Skeletal muscle tissue (tissue), 4 donors: Measurements from ENCODE around the gene UBE2H. TPM values are rescaled to one million over a fixed set of nuclear protein-coding genes. Genes with fewer than 3 reads are reported as not detected.

Experiments
- H3K27ac ChIP-seq: one replicate; pipeline ENCODE4 v1.7.0; 2013; ENCODE audit warnings: mild to moderate bottlenecking, low read depth, low read length, inconsistent platforms
- H3K27me3 ChIP-seq, 3 donors: one replicate each; pipeline ENCODE4 v1.7.0; 2013; ENCODE audit warnings: low read length in 3 of 3; ENCODE audit not compliant: control insufficient read depth in 3 of 3, insufficient read depth in 3 of 3
- H3K36me3 ChIP-seq, 3 donors: one replicate each; pipeline ENCODE4 v1.7.0; 2013; ENCODE audit warnings: low read length in 3 of 3; ENCODE audit not compliant: control insufficient read depth in 3 of 3, insufficient read depth in 3 of 3
- H3K4me1 ChIP-seq, 3 donors: one replicate each; pipeline ENCODE4 v1.7.0; 2013; ENCODE audit warnings: low read length in 3 of 3, mild to moderate bottlenecking in 3 of 3; ENCODE audit not compliant: control insufficient read depth in 3 of 3, insufficient read depth in 3 of 3
- H3K4me3 ChIP-seq, 3 donors: one replicate each; pipeline ENCODE4 v1.7.0; 2013; ENCODE audit warnings: low read length in 3 of 3
- H3K9ac ChIP-seq, 3 donors: one replicate each; pipeline ENCODE4 v1.7.0; 2013; ENCODE audit warnings: low read length in 3 of 3, mild to moderate bottlenecking in 3 of 3, moderate library complexity in 2 of 3, low read depth in 1 of 3
- H3K9me3 ChIP-seq, 3 donors: one replicate each; pipeline ENCODE4 v1.7.0; 2013; ENCODE audit warnings: low read length in 3 of 3; ENCODE audit not compliant: control insufficient read depth in 3 of 3
- total RNA-seq: library from RNA; depleted of rRNA; stranded (reverse); fragments of >200 nt; gene quantifications from one replicate; pipeline ENCODE4 v1.2.3, GENCODE V29; 2014
- donor health status: Osteomylitis.

Gene UBE2H
- total RNA-seq, 1 donor from 2014 or later, result 61.6 TPM

DNA sequence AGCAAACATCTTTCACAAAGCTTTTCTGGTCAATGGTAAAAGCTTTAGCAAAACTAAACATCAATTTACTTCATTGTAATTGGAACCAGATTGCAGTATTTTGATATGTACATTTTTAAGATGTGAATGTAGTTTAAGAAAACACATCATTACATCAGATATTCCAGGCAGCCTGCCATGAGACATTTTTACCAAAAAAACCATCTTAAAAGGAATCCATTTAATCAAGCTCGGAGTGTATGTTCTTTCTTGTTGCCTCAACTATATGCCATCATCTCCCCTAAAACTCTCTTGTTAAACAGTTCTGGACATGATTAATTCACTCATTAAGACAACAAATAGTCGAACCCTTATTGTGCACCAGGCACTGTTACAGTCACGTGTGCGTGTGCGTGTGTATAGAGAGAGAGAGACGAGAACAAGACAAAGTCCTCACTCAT lies 97.5 kb downstream of the UBE2H start:
- peaks cover 4 to 17% (median 12%) of the 10 kb centered on the region in 3 donors for H3K4me1 ChIP-seq
- H3K27ac ChIP-seq, result no peak overlapping the region
- H3K27me3 ChIP-seq, result no peaks in the 10 kb centered on the region
- H3K4me3 ChIP-seq, result no peak overlapping the region
- H3K36me3 ChIP-seq, result peaks cover 0 to 3% (median 2%) of the 10 kb centered on the region in 3 donors
- no peaks in the 10 kb centered on the region for H3K9me3 ChIP-seq
- no peak overlapping the region for H3K9ac ChIP-seq

DNA sequence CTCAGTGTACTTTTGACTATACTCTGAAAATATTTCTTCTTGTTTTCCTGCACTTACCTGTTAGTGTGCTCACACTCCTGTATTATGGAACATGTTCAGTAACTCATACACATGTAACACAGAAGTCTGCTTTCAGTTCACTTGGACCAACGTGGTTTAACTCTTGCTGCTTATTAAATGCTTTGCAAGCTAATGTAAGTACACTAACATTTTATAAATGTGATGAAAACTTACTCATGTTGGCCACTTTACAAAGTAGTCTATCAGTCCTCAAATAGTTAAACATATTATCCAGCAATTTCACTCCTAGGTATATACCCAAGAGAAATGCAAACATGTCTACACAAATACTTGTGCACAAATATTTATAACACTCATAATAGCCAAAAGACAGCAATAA lies 98.4 kb downstream of the UBE2H start:
- Histone ChIP-seq H3K9ac (no peak overlapping the region), H3K4me3 (no peak overlapping the region), H3K36me3 (peaks cover 0 to 3% (median 2%) of the 10 kb centered on the region in 3 donors), H3K9me3 (no peaks in the 10 kb centered on the region), H3K27ac (no peak overlapping the region), H3K27me3 (no peaks in the 10 kb centered on the region), H3K4me1 (peaks cover 4 to 9% (median 9%) of the 10 kb centered on the region in 3 donors)

DNA sequence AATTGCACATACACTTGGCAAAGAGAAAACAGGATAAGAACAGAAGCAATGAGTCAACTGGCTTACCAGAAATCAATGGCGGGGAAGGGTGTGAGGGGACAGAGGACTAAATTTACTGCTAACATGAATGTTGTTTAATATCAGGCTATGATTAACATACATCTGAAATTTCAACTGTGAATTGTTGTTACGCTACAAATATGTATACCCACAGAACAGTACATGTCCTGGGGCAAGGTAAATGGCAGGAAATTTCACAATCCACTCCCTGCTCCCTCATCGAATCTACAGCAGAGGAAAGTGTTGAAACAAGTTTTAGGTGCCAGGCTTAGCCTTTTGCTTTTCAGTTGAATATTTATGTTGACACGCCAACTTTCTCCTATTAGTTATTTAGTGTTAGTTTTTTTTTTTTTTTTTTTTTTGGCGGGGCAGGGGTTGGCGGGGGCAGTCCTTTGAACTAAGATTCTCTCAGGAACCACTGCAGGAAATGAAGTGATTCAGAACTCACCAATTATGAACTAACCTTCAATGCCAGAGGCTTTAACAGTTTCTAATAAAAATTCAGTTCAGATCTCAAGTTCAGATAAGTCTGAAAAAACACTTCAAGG lies 99.0 kb downstream of the UBE2H start:
- Histone ChIP-seq H3K36me3 (peaks cover 0 to 3% (median 2%) of the 10 kb centered on the region in 3 donors), H3K4me3 (no peak overlapping the region), H3K4me1 (peaks cover 4 to 8% (median 4%) of the 10 kb centered on the region in 3 donors), H3K27ac (no peak overlapping the region), H3K9ac (no peak overlapping the region), H3K27me3 (no peaks in the 10 kb centered on the region), H3K9me3 (no peaks in the 10 kb centered on the region)

DNA sequence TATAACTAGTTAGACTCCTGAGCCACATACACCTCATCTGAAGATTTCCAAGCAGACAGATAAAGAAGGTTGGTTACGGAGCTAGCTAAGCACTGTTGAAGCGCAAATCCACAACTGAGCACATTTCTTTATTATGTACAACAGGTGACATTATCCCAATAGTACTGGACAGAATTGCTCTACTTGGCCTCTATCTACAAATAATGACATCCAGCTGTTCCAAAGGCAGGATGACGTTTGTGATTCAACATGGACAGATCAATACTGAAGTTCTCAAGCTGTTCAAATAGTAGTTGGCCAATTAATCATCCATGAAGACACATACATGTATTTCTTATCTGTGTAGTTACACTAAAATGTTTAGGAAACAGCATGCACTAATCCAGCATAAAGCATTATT lies 101.0 kb downstream of the UBE2H start:
- no peaks in the 10 kb centered on the region for H3K27me3 ChIP-seq
- H3K36me3 ChIP-seq, result peaks cover 0 to 3% (median 2%) of the 10 kb centered on the region in 3 donors
- H3K27ac ChIP-seq, result no peak overlapping the region
- no peak overlapping the region for H3K4me3 ChIP-seq
- H3K9me3 ChIP-seq, result no peaks in the 10 kb centered on the region
- no peak overlapping the region for H3K9ac ChIP-seq
- H3K4me1 ChIP-seq, result peaks cover 4 to 8% (median 4%) of the 10 kb centered on the region in 3 donors

DNA sequence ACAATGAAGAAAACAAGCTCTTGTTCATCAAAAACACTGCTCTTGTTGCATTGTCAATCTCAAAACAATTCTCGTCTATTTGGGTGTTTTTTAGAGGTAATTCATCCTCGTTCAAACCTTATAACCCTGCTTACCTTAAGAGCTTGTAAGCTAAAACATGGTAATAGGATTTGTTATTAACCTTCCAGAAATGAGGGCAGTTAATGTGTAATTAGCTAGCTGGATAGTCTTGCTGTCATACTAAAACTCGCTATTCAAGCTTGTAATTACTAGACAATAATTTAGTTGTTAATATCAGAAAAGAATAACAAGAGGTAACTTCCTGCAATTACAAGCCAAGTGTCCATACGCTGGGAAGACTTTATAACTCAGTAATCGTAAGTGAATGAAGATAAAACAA lies 101.6 kb downstream of the UBE2H start:
- Histone ChIP-seq H3K4me3 (no peak overlapping the region), H3K9me3 (no peaks in the 10 kb centered on the region), H3K36me3 (peaks cover 0 to 3% (median 2%) of the 10 kb centered on the region in 3 donors), H3K4me1 (peaks cover 7 to 8% (median 8%) of the 10 kb centered on the region in 3 donors), H3K27me3 (no peaks in the 10 kb centered on the region), H3K27ac (no peak overlapping the region), H3K9ac (no peak overlapping the region)

DNA sequence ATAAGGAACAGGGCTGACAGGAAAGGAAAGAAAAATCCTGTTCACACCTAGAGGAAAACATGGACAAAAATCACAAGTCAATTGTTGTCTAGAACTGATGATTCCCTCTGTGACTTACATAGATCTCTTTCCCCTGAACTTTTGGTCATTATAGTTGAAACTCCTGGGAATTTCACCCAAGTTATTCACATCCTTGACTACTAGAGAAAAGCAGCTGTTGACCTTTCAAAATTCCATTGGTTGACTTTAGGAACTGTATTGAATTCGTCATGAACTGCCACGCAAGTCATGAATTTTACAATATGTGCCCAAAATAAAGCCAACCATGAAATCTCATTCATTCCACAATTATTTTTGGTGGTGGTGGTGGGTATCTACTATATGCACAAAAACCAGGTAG lies 104.3 kb downstream of the UBE2H start:
- no peak overlapping the region for H3K9ac ChIP-seq
- H3K27ac ChIP-seq, result no peak overlapping the region
- H3K27me3 ChIP-seq, result no peaks in the 10 kb centered on the region
- H3K9me3 ChIP-seq, result no peaks in the 10 kb centered on the region
- H3K36me3 ChIP-seq, result no peaks in the 10 kb centered on the region
- H3K4me1 ChIP-seq, result peaks cover 12 to 20% (median 13%) of the 10 kb centered on the region in 3 donors
- no peak overlapping the region for H3K4me3 ChIP-seq

DNA sequence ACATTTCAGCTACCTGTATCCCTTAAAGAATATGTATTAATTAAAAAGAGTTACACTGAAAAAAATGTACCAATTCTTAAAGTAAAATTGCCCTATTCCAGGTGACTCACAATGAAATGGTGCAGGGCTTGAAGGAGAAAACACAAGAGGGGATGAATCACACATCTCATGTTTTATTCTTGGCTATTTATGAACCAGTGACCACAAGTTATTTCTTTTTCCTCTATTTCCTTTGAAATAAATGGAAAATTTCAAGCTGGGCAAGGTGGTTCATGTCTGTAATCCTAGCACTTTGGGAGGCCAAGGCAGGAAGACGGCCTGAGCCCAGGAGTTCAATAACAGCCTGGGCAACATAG lies 106.8 kb downstream of the UBE2H start:
- Histone ChIP-seq H3K4me1 (peaks cover 19 to 31% (median 20%) of the 10 kb centered on the region in 3 donors), H3K36me3 (no peaks in the 10 kb centered on the region), H3K27ac (no peak overlapping the region), H3K9ac (no peak overlapping the region), H3K4me3 (no peak overlapping the region), H3K9me3 (no peaks in the 10 kb centered on the region), H3K27me3 (no peaks in the 10 kb centered on the region)

DNA sequence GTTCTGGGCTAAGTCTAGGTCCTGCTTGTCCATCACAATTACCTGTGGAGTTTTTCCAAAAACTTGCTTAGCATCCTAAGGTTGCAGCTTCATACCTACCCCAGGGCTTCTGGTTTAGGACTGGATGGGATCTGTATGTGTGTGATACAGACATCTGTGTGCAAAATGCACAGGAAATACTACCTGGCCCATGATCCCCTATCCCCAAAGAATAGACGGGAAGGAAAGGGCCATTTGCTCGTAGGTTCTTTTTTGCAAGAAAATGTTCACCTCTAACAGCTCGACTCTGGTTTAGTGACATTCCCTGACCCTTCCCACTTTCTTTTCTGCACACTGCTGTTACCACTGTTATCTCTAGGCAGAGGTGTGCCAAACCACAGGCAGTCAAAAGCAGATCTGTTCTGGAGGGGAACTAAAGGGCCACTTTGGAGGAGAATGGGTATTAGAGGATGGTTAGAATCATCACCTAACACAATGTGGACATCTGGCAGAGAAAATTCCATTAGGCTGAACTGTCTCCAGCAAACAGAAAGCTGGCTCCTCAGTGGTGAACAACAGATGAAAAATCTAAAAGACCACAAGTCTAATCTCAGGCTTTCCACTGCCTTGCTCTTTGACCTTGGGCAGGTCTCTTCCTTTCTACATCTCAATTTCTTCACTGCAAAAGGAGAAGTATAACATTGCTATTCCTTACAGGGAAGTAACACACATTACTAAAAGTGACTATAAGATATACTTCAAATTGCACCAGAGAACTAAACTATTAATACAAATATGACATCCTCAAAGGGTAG lies 107.4 kb downstream of the UBE2H start:
- Histone ChIP-seq H3K4me1 (peaks cover 23 to 36% (median 25%) of the 10 kb centered on the region in 3 donors), H3K4me3 (no peak overlapping the region), H3K27ac (no peak overlapping the region), H3K36me3 (no peaks in the 10 kb centered on the region), H3K27me3 (no peaks in the 10 kb centered on the region), H3K9me3 (no peaks in the 10 kb centered on the region), H3K9ac (no peak overlapping the region)

DNA sequence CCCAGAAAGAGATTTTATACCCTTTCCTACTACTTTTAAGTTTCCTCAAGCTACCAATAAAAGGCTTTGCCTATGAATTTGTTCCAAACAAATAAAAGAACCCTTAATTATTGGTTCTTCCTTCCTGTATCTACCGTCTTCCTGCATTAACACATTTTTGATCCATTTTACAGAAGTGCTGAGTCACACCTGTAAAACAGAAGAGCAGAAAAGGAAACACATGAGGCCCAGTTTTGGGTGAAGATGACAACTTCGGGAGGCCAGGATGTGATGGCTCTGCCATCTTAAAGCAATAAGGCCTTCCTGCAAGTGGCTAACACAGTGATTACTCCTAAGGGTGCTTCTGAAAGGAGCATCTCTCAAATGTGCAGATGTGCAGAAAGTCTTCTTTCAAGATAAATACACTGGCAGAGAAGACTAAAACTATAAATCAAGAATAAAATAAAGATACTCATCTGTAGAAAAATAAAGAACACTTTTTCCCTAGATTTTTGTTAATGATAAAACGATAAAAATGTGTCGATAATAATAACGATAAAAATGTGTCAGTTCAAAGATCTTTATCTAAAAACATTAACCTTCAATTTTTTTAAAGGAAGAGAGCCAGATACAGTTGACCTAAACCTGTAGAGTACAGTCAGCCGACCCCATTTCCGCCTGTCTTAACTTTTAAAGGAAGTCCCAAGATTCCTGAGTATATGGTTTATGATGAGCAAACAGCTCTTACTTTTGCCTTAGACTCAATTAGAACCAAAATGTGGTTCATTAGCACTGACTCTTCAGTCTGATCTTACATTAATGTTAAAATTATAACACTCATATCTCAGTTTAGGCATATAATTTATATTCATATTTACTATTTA lies 108.6 kb downstream of the UBE2H start:
- Histone ChIP-seq H3K36me3 (no peaks in the 10 kb centered on the region), H3K9me3 (no peaks in the 10 kb centered on the region), H3K9ac (no peak overlapping the region), H3K27ac (no peak overlapping the region), H3K4me1 (peaks cover 23 to 36% (median 27%) of the 10 kb centered on the region in 3 donors), H3K4me3 (no peak overlapping the region), H3K27me3 (no peaks in the 10 kb centered on the region)
